ENCODE data around the gene FAM168B.
A peak's percentile ranks its signal among the peaks of the same experiment; 100 is the strongest.
"Not testable (repeated sequence)": the region's sequence is repeated elsewhere in the genome, so short reads cannot be mapped to it uniquely, and the experiment has no call there.

Gene FAM168B

GRCh38 chr2:131103165-131103564, 9.9 kb upstream of the FAM168B start:
- no peak for DNase-seq (ENCODE audit: low read depth, low spot score)

GRCh38 chr2:131094463-131095281, 1.4 kb upstream of the FAM168B start:
- no peak for DNase-seq (ENCODE audit: low read depth, low spot score)

- DNase-seq (ENCODE audit: low read depth, low spot score), result peak; percentile 27
Measured at GRCh38 chr2:131093696-131094462, 619 bp upstream of the FAM168B start.

- no peak for DNase-seq (ENCODE audit: low read depth, low spot score)
Measured at GRCh38 chr2:131092458-131093005, 728 bp downstream of the FAM168B start.

GRCh38 chr2:131085646-131086045, 7.6 kb downstream of the FAM168B start:
- no peak for DNase-seq (ENCODE audit: low read depth, low spot score)

- DNase-seq (ENCODE audit: low read depth, low spot score), result no peak
Measured at GRCh38 chr2:131081190-131081589, 12.1 kb downstream of the FAM168B start.

- not testable (repeated sequence) for DNase-seq (ENCODE audit: low read depth, low spot score)
Measured at GRCh38 chr2:131079931-131080330, 13.3 kb downstream of the FAM168B start.

GRCh38 chr2:131077966-131078365, 15.3 kb downstream of the FAM168B start:
- no peak for DNase-seq (ENCODE audit: low read depth, low spot score)

- DNase-seq (ENCODE audit: low read depth, low spot score), result no peak
Measured at GRCh38 chr2:131077182-131077846, 15.9 kb downstream of the FAM168B start.

GRCh38 chr2:131076707-131077106, 16.6 kb downstream of the FAM168B start:
- no peak for DNase-seq (ENCODE audit: low read depth, low spot score)

- DNase-seq (ENCODE audit: low read depth, low spot score), result not testable (repeated sequence)
Measured at GRCh38 chr2:131075578-131075977, 17.7 kb downstream of the FAM168B start.

- DNase-seq (ENCODE audit: low read depth, low spot score), result not testable (repeated sequence)
Measured at GRCh38 chr2:131068172-131068571, 25.1 kb downstream of the FAM168B start.

GRCh38 chr2:131067465-131068125, 25.7 kb downstream of the FAM168B start:
- no peak for DNase-seq (ENCODE audit: low read depth, low spot score)

- DNase-seq (ENCODE audit: low read depth, low spot score), result no peak
Measured at GRCh38 chr2:131064589-131065512, 28.4 kb downstream of the FAM168B start.

- no peak for DNase-seq (ENCODE audit: low read depth, low spot score)
Measured at GRCh38 chr2:131063501-131064283, 29.6 kb downstream of the FAM168B start.

- no peak for DNase-seq (ENCODE audit: low read depth, low spot score)
Measured at GRCh38 chr2:131058920-131059319, 34.3 kb downstream of the FAM168B start.

GRCh38 chr2:131058214-131058843, 34.9 kb downstream of the FAM168B start:
- DNase-seq (ENCODE audit: low read depth, low spot score), result no peak

GRCh38 chr2:131056932-131057287, 36.4 kb downstream of the FAM168B start:
- DNase-seq (ENCODE audit: low read depth, low spot score), result no peak
